ENCODE data around the gene FAM3D. TPM values are rescaled to one million over a fixed set of nuclear protein-coding genes. Genes with fewer than 3 reads are reported as not detected.

FAM3D gene
- total RNA-seq, 1 donor from 2014 or later, result not detected

GRCh38 chr3:58621086-58621830, 45.3 kb downstream of the FAM3D start:
- ATAC-seq (ENCODE audit: low read depth) (no peak), DNase-seq (no peak)
- Mint-ChIP-seq H3K36me3 (ENCODE audit: low read depth) (no peaks in the 10 kb centered on the region), H3K4me3 (no peak overlapping the region), H3K4me1 (no peaks in the 10 kb centered on the region), H3K27me3 (peaks cover 2% of the 10 kb centered on the region), H3K27ac (no peak overlapping the region), H3K9me3 (no peaks in the 10 kb centered on the region)
- no peak for TF ChIP-seq CTCF (IDR thresholded peaks at IDR 0.05)
- intact Hi-C loops (cut with micrococcal nuclease), result no loop called here
- CTCF ChIA-PET, result interaction anchor here (0.8 kb wide), 1 partner anchor 9 kb away, joined by 4 read pairs; no protein-coding TSS in a partner anchor
- POLR2A ChIA-PET, result no interaction called here

- H3K4me3 Mint-ChIP-seq, result no peak overlapping the region
- intact Hi-C loops (cut with micrococcal nuclease), result no loop called here
- H3K9me3 Mint-ChIP-seq, result no peaks in the 10 kb centered on the region
- POLR2A ChIA-PET, result no interaction called here
- peaks cover 2% of the 10 kb centered on the region for H3K27me3 Mint-ChIP-seq
- ATAC-seq (ENCODE audit: low read depth), result no peak
- no peak for DNase-seq
- no peaks in the 10 kb centered on the region for H3K4me1 Mint-ChIP-seq
- H3K36me3 Mint-ChIP-seq (ENCODE audit: low read depth), result no peaks in the 10 kb centered on the region
- CTCF ChIA-PET, result no interaction called here
- no peak for TF ChIP-seq CTCF (IDR thresholded peaks at IDR 0.05)
- H3K27ac Mint-ChIP-seq, result no peak overlapping the region
Observed at GRCh38 chr3:58620421-58620820, 46.2 kb downstream of the FAM3D start.

GRCh38 chr3:58617338-58617761, 49.2 kb downstream of the FAM3D start:
- CTCF ChIA-PET, result interaction anchor here (0.6 to 2.9 kb wide), 2 partner anchors 9 to 13 kb away, joined by 3 to 16 read pairs; no protein-coding TSS in a partner anchor
- Mint-ChIP-seq H3K27ac (no peak overlapping the region), H3K4me1 (no peaks in the 10 kb centered on the region), H3K27me3 (peaks cover 2% of the 10 kb centered on the region), H3K36me3 (ENCODE audit: low read depth) (no peaks in the 10 kb centered on the region), H3K9me3 (no peaks in the 10 kb centered on the region), H3K4me3 (no peak overlapping the region)
- POLR2A ChIA-PET, result no interaction called here
- no peak for DNase-seq
- intact Hi-C loops (cut with micrococcal nuclease), result no loop called here
- TF ChIP-seq CTCF (IDR thresholded peaks at IDR 0.05), result no peak
- ATAC-seq (ENCODE audit: low read depth), result no peak

- H3K36me3 Mint-ChIP-seq (ENCODE audit: low read depth), result no peaks in the 10 kb centered on the region
- no peak overlapping the region for H3K4me3 Mint-ChIP-seq
- ChIA-PET CTCF (no interaction called here), POLR2A (no interaction called here)
- peaks cover 3% of the 10 kb centered on the region for H3K27me3 Mint-ChIP-seq
- DNase-seq (no peak), ATAC-seq (ENCODE audit: low read depth) (no peak)
- no peaks in the 10 kb centered on the region for H3K4me1 Mint-ChIP-seq
- no peak for TF ChIP-seq CTCF (IDR thresholded peaks at IDR 0.05)
- H3K9me3 Mint-ChIP-seq, result no peaks in the 10 kb centered on the region
- intact Hi-C loops (cut with micrococcal nuclease), result no loop called here
- no peak overlapping the region for H3K27ac Mint-ChIP-seq
Observed at GRCh38 chr3:58613236-58614132, 53.1 kb downstream of the FAM3D start.

- no peak overlapping the region for H3K27ac Mint-ChIP-seq
- no peaks in the 10 kb centered on the region for H3K9me3 Mint-ChIP-seq
- no peaks in the 10 kb centered on the region for H3K36me3 Mint-ChIP-seq (ENCODE audit: low read depth)
- H3K27me3 Mint-ChIP-seq, result peaks cover 3% of the 10 kb centered on the region
- DNase-seq (no peak), ATAC-seq (ENCODE audit: low read depth) (no peak)
- POLR2A ChIA-PET, result no interaction called here
- intact Hi-C loops (cut with micrococcal nuclease), result no loop called here
- no peak for TF ChIP-seq CTCF (IDR thresholded peaks at IDR 0.05)
- H3K4me3 Mint-ChIP-seq, result no peak overlapping the region
- CTCF ChIA-PET, result no interaction called here
- no peaks in the 10 kb centered on the region for H3K4me1 Mint-ChIP-seq
Observed at GRCh38 chr3:58612830-58613229, 53.7 kb downstream of the FAM3D start.
